Activated CD8-positive, alpha-beta memory T cell treated with anti-CD3 and anti-CD28 coated beads for 4 hours (primary cell): ENCODE data around the gene PARD3B.

Experiments
- DNase-seq, 2 donors: peaks; one replicate each; pipeline ENCODE4 v3.0.0-alpha.2; 2020; ENCODE audit warnings: low read depth in 2 of 2

Gene PARD3B

GRCh38 chr2:205013586-205013985 lies 468.3 kb downstream of the PARD3B start:
- no peak for DNase-seq

- no peak for DNase-seq
These were observed 468.9 kb downstream of the PARD3B start for GRCh38 chr2:205014201-205014600.

- DNase-seq: no peak
These were observed 472.1 kb downstream of the PARD3B start for GRCh38 chr2:205017381-205017780.

GRCh38 chr2:205017912-205018311 lies 472.6 kb downstream of the PARD3B start:
- no peak for DNase-seq

- DNase-seq: no peak
These were observed 475.4 kb downstream of the PARD3B start for GRCh38 chr2:205020673-205021072.

GRCh38 chr2:205022841-205023240 lies 477.6 kb downstream of the PARD3B start:
- no peak for DNase-seq

GRCh38 chr2:205024822-205025518 lies 479.7 kb downstream of the PARD3B start:
- DNase-seq: no peak

GRCh38 chr2:205025580-205026240 lies 480.4 kb downstream of the PARD3B start:
- no peak for DNase-seq

GRCh38 chr2:205030695-205031094 lies 485.4 kb downstream of the PARD3B start:
- no peak for DNase-seq

- no peak for DNase-seq
These were observed 486.8 kb downstream of the PARD3B start for GRCh38 chr2:205032093-205032551.

GRCh38 chr2:205033431-205033830 lies 488.2 kb downstream of the PARD3B start:
- DNase-seq: no peak

GRCh38 chr2:205034034-205034433 lies 488.8 kb downstream of the PARD3B start:
- DNase-seq: no peak

- DNase-seq: no peak
These were observed 495.0 kb downstream of the PARD3B start for GRCh38 chr2:205040323-205040722.

GRCh38 chr2:205041472-205042130 lies 496.3 kb downstream of the PARD3B start:
- no peak for DNase-seq

- no peak for DNase-seq
These were observed 498.0 kb downstream of the PARD3B start for GRCh38 chr2:205043285-205043684.

- DNase-seq: no peak
These were observed 500.4 kb downstream of the PARD3B start for GRCh38 chr2:205045706-205046105.

GRCh38 chr2:205047273-205047839 lies 502.1 kb downstream of the PARD3B start:
- DNase-seq: no peak

- DNase-seq: no peak
These were observed 506.1 kb downstream of the PARD3B start for GRCh38 chr2:205051417-205051816.

GRCh38 chr2:205052781-205053180 lies 507.5 kb downstream of the PARD3B start:
- DNase-seq: no peak

GRCh38 chr2:205053827-205054410 lies 508.6 kb downstream of the PARD3B start:
- DNase-seq: no peak

GRCh38 chr2:205054789-205055188 lies 509.5 kb downstream of the PARD3B start:
- DNase-seq: no peak

- DNase-seq: no peak
These were observed 510.0 kb downstream of the PARD3B start for GRCh38 chr2:205055251-205055650.
